Activated naive CD4-positive, alpha-beta T cell treated with anti-CD3 and anti-CD28 coated beads, Interleukin-2, amount 10 ng/mL, durations not matched to agents 7 days and 5 days (primary cell): ENCODE results near the gene NME5.
A peak's percentile ranks its signal among the peaks of the same experiment; 100 is the strongest.

Source experiments
- CTCF ChIA-PET: fragments of 350-600 bp; sonication (Branson Sonifier 250); formaldehyde crosslinking; loops from one replicate; lab custom pipeline; 2021; ENCODE audit warnings: antibody characterized with exemption; lab: Charles Lee
- DNase-seq: peaks from one replicate; pipeline ENCODE4 v3.0.0-alpha.2; 2020
- H3K27ac Mint-ChIP-seq: one replicate; pipeline ENCODE4 v1.8.0; 2021; ENCODE audit warnings: mild to moderate bottlenecking, moderate library complexity, mixed read lengths
- H3K27me3 Mint-ChIP-seq: one replicate; pipeline ENCODE4 v1.8.0; 2021; ENCODE audit warnings: mild to moderate bottlenecking, mixed read lengths
- H3K36me3 Mint-ChIP-seq: one replicate; pipeline ENCODE4 v1.8.0; 2021; ENCODE audit warnings: mixed read lengths
- H3K4me1 Mint-ChIP-seq: one replicate; pipeline ENCODE4 v1.8.0; 2021; ENCODE audit warnings: mixed read lengths
- H3K4me3 Mint-ChIP-seq: one replicate; pipeline ENCODE4 v1.8.0; 2021; ENCODE audit warnings: mild to moderate bottlenecking, moderate library complexity, mixed read lengths
- H3K9me3 Mint-ChIP-seq: one replicate; pipeline ENCODE4 v1.8.0; 2021; ENCODE audit warnings: mixed read lengths

NME5 gene, protein sequence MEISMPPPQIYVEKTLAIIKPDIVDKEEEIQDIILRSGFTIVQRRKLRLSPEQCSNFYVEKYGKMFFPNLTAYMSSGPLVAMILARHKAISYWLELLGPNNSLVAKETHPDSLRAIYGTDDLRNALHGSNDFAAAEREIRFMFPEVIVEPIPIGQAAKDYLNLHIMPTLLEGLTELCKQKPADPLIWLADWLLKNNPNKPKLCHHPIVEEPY

DNA sequence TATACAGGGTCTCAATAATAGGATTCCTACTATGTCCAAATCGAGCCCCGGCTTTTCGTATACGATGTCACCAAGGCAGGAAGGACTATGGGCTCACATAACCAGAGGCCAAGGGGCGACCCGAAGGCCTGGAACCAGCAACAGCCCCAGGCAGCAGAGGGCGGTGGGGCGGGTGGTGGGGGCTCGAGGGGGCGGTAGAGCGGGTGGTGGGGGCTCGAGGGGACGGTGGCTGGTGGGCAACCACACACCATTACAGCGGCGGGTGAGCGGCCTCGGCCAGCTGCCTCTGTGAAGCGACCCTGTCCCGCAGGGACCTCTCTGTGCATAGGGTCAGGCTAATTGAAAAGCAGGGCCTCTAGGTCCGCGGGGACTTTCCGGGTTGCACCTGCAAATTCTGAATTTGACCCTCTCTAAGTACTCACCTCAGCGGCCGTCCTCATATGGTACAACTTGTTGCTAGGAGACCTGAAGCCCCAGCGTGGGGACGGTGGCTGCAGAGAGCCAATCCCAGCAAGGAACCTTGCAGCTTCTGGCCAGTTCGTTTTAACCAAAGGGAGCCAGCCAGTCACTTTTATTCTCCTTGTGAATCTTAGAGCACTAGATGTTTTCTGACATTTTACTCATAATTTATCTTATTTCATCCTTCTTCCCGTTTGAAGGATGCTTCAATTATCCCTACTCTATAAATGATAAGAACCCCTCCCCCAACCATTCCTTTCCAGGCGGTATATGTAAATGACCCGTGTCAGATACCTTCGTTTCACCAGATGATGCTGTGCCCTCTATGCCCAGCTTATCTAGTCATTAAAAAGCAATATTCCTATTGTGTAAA, at the start of gene NME5:
TSS of gene NME5 (minus strand) at position 480 of the 832 bp plus-strand sequence. CDS start 648 bp downstream, outside the sequence.
- CTCF ChIA-PET: interaction anchor here (1.1 to 1.4 kb wide), 2 partner anchors 62 to 70 kb away, joined by 4 read pairs; no protein-coding TSS in a partner anchor
- Mint-ChIP-seq H3K27ac (no peak within 1 kb of the TSS), H3K9me3 (no peaks in the 10 kb centered on the region), H3K4me3 (no peak within 1 kb of the TSS), H3K36me3 (no peaks in the 10 kb centered on the region), H3K27me3 (peaks cover 23% of the 10 kb centered on the region), H3K4me1 (no peaks in the 10 kb centered on the region)
- DNase-seq: no peak

GRCh38 chr5:138188626-138189025, 49.4 kb upstream of the NME5 start:
- no peaks in the 10 kb centered on the region for H3K27me3 Mint-ChIP-seq

DNA sequence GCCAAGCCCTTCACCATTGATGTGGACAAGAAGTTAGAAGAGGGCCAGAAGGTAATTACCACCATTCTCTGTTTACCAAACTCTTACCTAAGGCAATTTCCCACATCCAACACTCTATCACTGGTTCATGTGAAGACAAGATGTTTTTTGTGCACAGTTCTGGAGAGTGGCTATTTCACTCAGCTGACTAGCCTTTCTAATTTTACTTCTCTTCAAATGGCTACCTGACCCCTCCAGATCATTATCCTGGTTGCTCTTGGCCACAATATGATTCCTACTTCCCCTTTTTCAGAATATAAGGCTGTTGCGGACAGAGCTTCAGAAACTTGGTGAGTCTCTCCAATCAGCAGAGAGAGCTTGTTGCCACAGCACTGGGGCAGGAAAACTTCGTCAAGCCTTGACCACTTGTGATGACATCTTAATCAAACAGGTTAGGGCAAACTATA, 46.8 kb upstream of the NME5 start:
- Mint-ChIP-seq H3K9me3 (no peaks in the 10 kb centered on the region), H3K27me3 (no peaks in the 10 kb centered on the region), H3K27ac (no peak overlapping the region), H3K4me1 (peaks cover 3% of the 10 kb centered on the region), H3K36me3 (peaks cover 78% of the 10 kb centered on the region), H3K4me3 (no peak overlapping the region)
- CTCF ChIA-PET: no interaction called here
- DNase-seq: no peak

More at GRCh38 chr5:138188626-138189025, 49.4 kb upstream of the NME5 start:
- Mint-ChIP-seq H3K36me3 (peaks cover 71% of the 10 kb centered on the region), H3K9me3 (no peaks in the 10 kb centered on the region), H3K4me3 (no peak overlapping the region), H3K4me1 (no peaks in the 10 kb centered on the region), H3K27ac (peak overlapping the region; percentile 39)
- CTCF ChIA-PET: interaction anchor here (1.0 to 1.4 kb wide), 2 partner anchors 9 to 24 kb away, joined by 3 to 6 read pairs; partner anchors contain the start of gene KIF20A
- DNase-seq: no peak

DNA sequence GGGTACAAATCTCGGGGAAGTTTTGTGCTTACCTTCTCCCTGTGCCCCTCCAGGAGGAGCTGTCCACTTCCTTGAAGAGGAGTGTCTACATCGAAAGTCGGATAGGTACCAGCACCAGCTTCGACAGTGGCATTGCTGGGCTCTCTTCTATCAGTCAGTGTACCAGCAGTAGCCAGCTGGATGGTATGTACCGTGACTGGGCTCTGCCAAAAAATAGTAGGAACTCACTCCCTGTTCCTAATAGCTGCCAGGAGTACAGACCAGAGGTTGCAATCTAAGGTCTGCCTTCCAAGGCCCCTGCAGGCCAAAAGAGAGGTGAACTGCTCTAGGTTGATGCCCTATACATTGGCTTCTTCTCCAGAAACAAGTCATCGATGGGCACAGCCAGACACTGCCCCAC, 43.6 kb upstream of the NME5 start:
- DNase-seq: no peak
- no peaks in the 10 kb centered on the region for H3K27me3 Mint-ChIP-seq
- no peaks in the 10 kb centered on the region for H3K9me3 Mint-ChIP-seq
- H3K36me3 Mint-ChIP-seq: peaks cover 67% of the 10 kb centered on the region
- CTCF ChIA-PET: interaction anchor here (0.7 kb wide), 1 partner anchor 100 kb away, joined by 3 read pairs; no protein-coding TSS in a partner anchor
- H3K4me1 Mint-ChIP-seq: peaks cover 19% of the 10 kb centered on the region
- no peak overlapping the region for H3K4me3 Mint-ChIP-seq
- no peak overlapping the region for H3K27ac Mint-ChIP-seq

- Mint-ChIP-seq H3K36me3 (peaks cover 51% of the 10 kb centered on the region), H3K27me3 (no peaks in the 10 kb centered on the region)
These were observed 41.6 kb upstream of the NME5 start for GRCh38 chr5:138180841-138181240.

DNA sequence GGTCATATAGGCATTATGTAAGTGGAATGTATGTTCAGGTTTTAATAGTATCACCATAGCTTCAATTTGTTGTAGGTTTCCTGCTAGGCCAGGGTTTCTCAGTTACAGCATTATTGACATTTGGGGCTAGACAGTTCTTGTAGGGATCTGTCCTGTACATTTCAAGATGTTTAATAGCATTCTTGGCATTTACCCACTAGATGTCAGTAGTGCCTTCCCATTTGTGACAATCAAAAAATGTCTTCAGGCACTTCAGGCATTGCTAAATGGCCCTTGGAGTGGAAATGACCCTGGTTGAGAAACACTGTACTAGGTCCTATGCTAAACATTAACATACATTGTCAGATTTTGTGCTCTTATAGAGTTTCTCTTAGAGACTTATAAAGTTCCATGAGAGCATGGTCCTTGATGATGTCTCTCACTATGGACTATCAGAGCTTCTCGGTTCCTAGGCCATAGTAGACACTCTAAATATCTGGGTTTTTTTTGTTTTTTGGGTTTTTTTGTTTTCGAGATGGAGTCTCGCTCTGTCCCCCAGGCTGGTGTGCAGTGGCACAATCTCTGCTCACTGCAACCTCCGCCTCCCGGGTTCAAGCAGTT, 41.1 kb upstream of the NME5 start:
- no peaks in the 10 kb centered on the region for H3K27me3 Mint-ChIP-seq
- H3K27ac Mint-ChIP-seq: no peak overlapping the region
- peaks cover 24% of the 10 kb centered on the region for H3K4me1 Mint-ChIP-seq
- CTCF ChIA-PET: interaction anchor here (0.6 to 4.0 kb wide), 11 partner anchors 8 to 370 kb away, joined by 3 to 23 read pairs (median 3); partner anchors contain the start of genes EGR1 and KDM3B
- H3K9me3 Mint-ChIP-seq: no peaks in the 10 kb centered on the region
- peaks cover 47% of the 10 kb centered on the region for H3K36me3 Mint-ChIP-seq
- no peak for DNase-seq
- H3K4me3 Mint-ChIP-seq: no peak overlapping the region

More at GRCh38 chr5:138180841-138181240, 41.6 kb upstream of the NME5 start:
- CTCF ChIA-PET: interaction anchor here (0.6 to 4.0 kb wide), 4 partner anchors 101 to 370 kb away, joined by 3 to 23 read pairs (median 6); partner anchors contain the start of gene KDM3B
- no peak for DNase-seq
- Mint-ChIP-seq H3K27ac (no peak overlapping the region), H3K9me3 (no peaks in the 10 kb centered on the region), H3K4me3 (no peak overlapping the region), H3K4me1 (peaks cover 24% of the 10 kb centered on the region)

DNA sequence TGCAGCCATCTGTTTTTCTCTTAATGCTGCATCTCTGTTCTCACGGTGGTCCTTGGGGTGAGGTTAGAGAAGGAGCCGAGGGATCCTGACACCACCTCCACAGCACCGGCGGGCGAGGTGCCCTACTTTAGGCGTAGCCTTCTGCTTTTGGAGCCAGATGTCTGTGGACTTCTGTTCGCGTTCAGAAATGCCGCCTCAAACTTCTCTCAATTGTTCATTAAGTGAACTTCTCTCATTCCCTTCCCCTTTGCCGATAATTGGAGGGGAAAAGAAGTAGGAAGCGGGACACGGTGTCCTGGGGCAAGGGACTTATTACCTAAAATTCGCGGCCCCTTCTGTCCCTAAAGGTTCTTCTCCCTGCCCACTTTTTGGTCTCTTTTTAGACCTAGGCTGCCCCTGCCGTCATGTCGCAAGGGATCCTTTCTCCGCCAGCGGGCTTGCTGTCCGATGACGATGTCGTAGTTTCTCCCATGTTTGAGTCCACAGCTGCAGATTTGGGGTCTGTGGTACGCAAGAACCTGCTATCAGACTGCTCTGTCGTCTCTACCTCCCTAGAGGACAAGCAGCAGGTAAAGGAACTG, 40.1 kb upstream of the NME5 start:
- peaks cover 24% of the 10 kb centered on the region for H3K4me1 Mint-ChIP-seq
- DNase-seq: no peak
- H3K9me3 Mint-ChIP-seq: no peaks in the 10 kb centered on the region
- CTCF ChIA-PET: interaction anchor here (0.6 to 4.0 kb wide), 14 partner anchors 9 to 368 kb away, joined by 3 to 23 read pairs (median 3); partner anchors contain the start of genes EGR1 and KDM3B
- no peaks in the 10 kb centered on the region for H3K27me3 Mint-ChIP-seq
- H3K27ac Mint-ChIP-seq: no peak overlapping the region
- H3K36me3 Mint-ChIP-seq: peaks cover 43% of the 10 kb centered on the region
- H3K4me3 Mint-ChIP-seq: no peak overlapping the region

DNA sequence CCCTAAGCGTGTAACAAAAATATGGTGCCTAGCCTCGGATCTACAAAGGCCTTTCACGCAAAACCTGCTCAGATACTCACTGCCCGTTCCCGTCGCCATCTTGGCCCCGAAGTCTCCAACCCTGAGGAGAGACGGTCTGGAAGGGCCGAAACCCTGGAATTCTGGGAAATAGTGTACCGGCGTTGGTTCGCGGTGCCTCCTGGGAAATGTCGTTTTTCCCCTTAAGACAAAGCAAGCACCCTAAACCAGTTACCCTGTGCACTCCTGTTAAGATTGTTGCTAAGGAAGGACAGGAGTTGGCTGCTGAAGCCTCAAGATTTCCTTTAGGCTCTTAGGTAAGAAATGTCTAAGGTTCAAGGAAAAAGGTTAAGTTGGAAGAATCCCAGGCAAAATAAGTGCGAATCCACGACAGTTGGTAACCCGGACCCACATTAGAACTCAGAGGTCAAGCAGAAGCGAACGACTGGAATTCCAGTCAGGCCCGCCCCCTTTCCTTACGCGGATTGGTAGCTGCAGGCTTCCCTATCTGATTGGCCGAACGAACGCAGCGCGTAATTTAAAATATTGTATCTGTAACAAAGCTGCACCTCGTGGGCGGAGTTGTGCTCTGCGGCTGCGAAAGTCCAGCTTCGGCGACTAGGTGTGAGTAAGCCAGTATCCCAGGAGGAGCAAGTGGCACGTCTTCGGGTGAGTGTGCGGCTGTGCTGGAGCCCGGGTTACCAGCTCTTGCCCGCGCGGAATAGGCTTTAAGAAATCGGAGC, 39.5 kb upstream of the NME5 start, which contains the start of the genes BRD8 and KIF20A:
TSS of gene BRD8 (minus strand) at position 115 of the 761 bp plus-strand sequence. CDS start at position 99, 16 bp downstream.
TSS of gene KIF20A (plus strand) at position 597 of the 761 bp plus-strand sequence. CDS start 569 bp downstream, outside the sequence.
- H3K4me3 Mint-ChIP-seq: no peak within 1 kb of the TSS
- H3K4me1 Mint-ChIP-seq: peaks cover 26% of the 10 kb centered on the region
- H3K27ac Mint-ChIP-seq: no peak within 1 kb of the TSS
- peak; percentile 97 for DNase-seq
- peaks cover 40% of the 10 kb centered on the region for H3K36me3 Mint-ChIP-seq
- CTCF ChIA-PET: interaction anchor here (0.6 to 4.0 kb wide), 10 partner anchors 10 to 369 kb away, joined by 3 to 23 read pairs (median 4); partner anchors contain the start of genes EGR1 and KDM3B
- no peaks in the 10 kb centered on the region for H3K27me3 Mint-ChIP-seq
- no peaks in the 10 kb centered on the region for H3K9me3 Mint-ChIP-seq

DNA sequence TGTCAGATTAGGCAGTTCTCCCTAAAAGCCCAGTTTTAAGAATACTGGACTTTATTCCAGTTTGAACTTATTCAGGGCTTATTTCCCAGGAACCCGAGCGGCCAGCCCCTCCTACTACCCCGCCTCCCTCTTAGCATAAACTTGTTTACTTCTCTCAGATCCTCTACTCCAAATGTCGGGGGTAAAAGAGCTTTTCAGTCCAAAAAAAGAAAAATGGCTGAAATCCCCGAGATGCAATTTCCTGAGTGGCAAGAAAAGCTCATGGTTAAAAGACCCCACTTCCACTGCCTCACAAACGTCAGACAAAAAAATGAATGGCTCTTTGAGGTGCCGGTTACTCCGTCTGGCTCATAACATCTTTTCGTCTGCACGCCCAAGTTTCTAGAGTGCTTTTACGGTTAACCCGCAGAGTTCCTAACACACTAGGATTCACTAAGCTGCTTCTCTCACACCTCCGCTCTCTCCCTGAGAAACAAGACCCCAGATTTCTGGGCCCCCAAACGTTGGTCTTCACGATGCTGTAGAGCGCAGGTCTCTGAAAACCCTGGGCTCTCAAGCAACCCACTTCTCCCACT, 38.8 kb upstream of the NME5 start:
- Mint-ChIP-seq H3K4me1 (peaks cover 26% of the 10 kb centered on the region), H3K9me3 (no peaks in the 10 kb centered on the region), H3K36me3 (peaks cover 37% of the 10 kb centered on the region), H3K27ac (no peak overlapping the region), H3K4me3 (no peak overlapping the region), H3K27me3 (no peaks in the 10 kb centered on the region)
- CTCF ChIA-PET: interaction anchor here (0.8 to 1.5 kb wide), 4 partner anchors 138 to 423 kb away, joined by 3 to 6 read pairs (median 3); partner anchors contain the start of gene KDM3B
- peak; percentile 62 for DNase-seq

DNA sequence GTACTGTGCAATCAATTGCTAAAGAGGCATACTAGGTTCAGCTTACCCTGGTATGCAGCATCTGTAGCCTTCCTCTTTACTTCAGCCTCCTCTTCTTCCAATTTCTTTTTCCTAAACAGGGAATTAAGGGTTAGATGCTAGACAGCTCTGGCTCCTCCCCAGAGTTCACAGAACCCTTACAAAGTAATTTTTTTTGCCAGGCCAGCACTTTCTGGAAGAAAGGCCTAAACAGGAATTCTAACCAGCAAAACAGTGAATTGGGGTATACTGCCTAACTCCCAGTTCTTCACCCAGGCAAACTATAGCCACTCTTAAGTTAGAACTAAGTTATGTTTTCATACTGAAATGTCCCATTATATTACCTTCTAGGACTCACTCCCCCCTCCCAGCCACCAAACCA, 31.1 kb upstream of the NME5 start:
- Mint-ChIP-seq H3K36me3 (peaks cover 69% of the 10 kb centered on the region), H3K4me1 (peaks cover 2% of the 10 kb centered on the region), H3K9me3 (no peaks in the 10 kb centered on the region), H3K4me3 (no peak overlapping the region), H3K27me3 (no peaks in the 10 kb centered on the region), H3K27ac (no peak overlapping the region)
- DNase-seq: no peak
- CTCF ChIA-PET: no interaction called here

- no peak for DNase-seq
- CTCF ChIA-PET: no interaction called here
- no peak overlapping the region for H3K4me3 Mint-ChIP-seq
- no peak overlapping the region for H3K27ac Mint-ChIP-seq
- H3K9me3 Mint-ChIP-seq: no peaks in the 10 kb centered on the region
- peaks cover 74% of the 10 kb centered on the region for H3K36me3 Mint-ChIP-seq
- H3K4me1 Mint-ChIP-seq: peaks cover 2% of the 10 kb centered on the region
- H3K27me3 Mint-ChIP-seq: no peaks in the 10 kb centered on the region
These were observed 29.9 kb upstream of the NME5 start for GRCh38 chr5:138169124-138169523.

DNA sequence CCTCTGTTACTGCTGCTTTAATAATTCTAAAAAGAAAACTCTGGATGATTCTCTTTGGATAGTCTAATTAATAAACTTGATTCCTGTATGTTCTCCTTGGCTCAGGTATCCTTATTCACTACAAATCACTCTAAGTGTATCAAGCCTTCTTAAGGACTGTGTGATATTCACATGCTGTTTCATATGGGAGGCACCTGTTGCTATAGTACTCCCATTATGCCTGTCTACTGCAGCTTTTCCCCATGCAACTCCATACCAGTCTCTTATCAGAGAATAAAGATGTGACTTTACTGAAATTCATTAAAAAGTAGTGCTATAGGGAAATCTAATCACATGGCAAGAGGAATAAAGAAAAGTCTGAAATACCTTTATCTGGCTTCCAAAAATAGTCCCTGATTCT, 24.5 kb upstream of the NME5 start:
- CTCF ChIA-PET: no interaction called here
- H3K4me1 Mint-ChIP-seq: no peaks in the 10 kb centered on the region
- no peak overlapping the region for H3K27ac Mint-ChIP-seq
- H3K9me3 Mint-ChIP-seq: no peaks in the 10 kb centered on the region
- H3K36me3 Mint-ChIP-seq: peaks cover 75% of the 10 kb centered on the region
- DNase-seq: no peak
- H3K4me3 Mint-ChIP-seq: no peak overlapping the region
- no peaks in the 10 kb centered on the region for H3K27me3 Mint-ChIP-seq
